Cardiac septum (tissue), 1 donor: ENCODE measurements around the gene SURF6. TPM values are rescaled to one million over a fixed set of nuclear protein-coding genes. Genes with fewer than 3 reads are reported as not detected.
"Not testable (repeated sequence)": the region's sequence is repeated elsewhere in the genome, so short reads cannot be mapped to it uniquely, and the experiment has no call there.

Experiments
- DNase-seq: peaks from one replicate; pipeline ENCODE4 v3.0.0-alpha.2; 2020; ENCODE audit warnings: low spot score
- intact Hi-C: fragments of 100-400 bp; cut with DNase I; formaldehyde crosslinking; loops from one replicate; pipeline ENCODE4 v1.14.0; 2022
- total RNA-seq: library from RNA; stranded (reverse); fragmentation: NEBNext Ultra II Directional; extraction: Animal tissue kit (Norgen Biotek cat#: 25700); gene quantifications from one replicate; pipeline ENCODE4 v1.2.1, GENCODE V29; 2021
- donor health status: DM: no; HTN: no; CAD: no.

SURF6 gene
- total RNA-seq, 1 donor from 2014 or later, result 14.2 TPM

- DNase-seq, result no peak
- intact Hi-C loops, result no loop called here
These were observed 31.3 kb downstream of the SURF6 start for GRCh38 chr9:133304477-133305377.

- intact Hi-C loops, result no loop called here
- no peak for DNase-seq
These were observed 31.9 kb downstream of the SURF6 start for GRCh38 chr9:133304158-133304470.

GRCh38 chr9:133303266-133304157 is 32.5 kb downstream of the SURF6 start:
- intact Hi-C loops, result no loop called here
- no peak for DNase-seq

- DNase-seq, result no peak
- intact Hi-C loops, result no loop called here
These were observed 34.4 kb downstream of the SURF6 start for GRCh38 chr9:133301253-133302230.

GRCh38 chr9:133299996-133300395 is 36.0 kb downstream of the SURF6 start:
- intact Hi-C loops, DNase-seq: not testable (repeated sequence)

- no peak for DNase-seq
- intact Hi-C loops, result no loop called here
These were observed 41.7 kb downstream of the SURF6 start for GRCh38 chr9:133294257-133294656.

GRCh38 chr9:133290751-133291302 is 45.2 kb downstream of the SURF6 start:
- intact Hi-C loops, result no loop called here
- no peak for DNase-seq

- intact Hi-C loops, result no loop called here
- DNase-seq, result no peak
These were observed 49.5 kb downstream of the SURF6 start for GRCh38 chr9:133286523-133286922.

GRCh38 chr9:133285252-133285775 is 50.7 kb downstream of the SURF6 start:
- intact Hi-C loops, result no loop called here

GRCh38 chr9:133284362-133284761 is 51.6 kb downstream of the SURF6 start:
- intact Hi-C loops, result no loop called here
- DNase-seq, result no peak

More at GRCh38 chr9:133285252-133285775, 50.7 kb downstream of the SURF6 start:
- DNase-seq, result no peak

GRCh38 chr9:133283255-133284032 is 52.5 kb downstream of the SURF6 start:
- intact Hi-C loops, DNase-seq: not testable (repeated sequence)

- no peak for DNase-seq
- intact Hi-C loops, result no loop called here
These were observed 53.3 kb downstream of the SURF6 start for GRCh38 chr9:133282464-133283238.

- DNase-seq, result no peak
- intact Hi-C loops, result no loop called here
These were observed 55.6 kb downstream of the SURF6 start for GRCh38 chr9:133280392-133280791.
